BJ (cell line): ENCODE results near the gene MRPL48. TPM values are rescaled to one million over a fixed set of nuclear protein-coding genes. Genes with fewer than 3 reads are reported as not detected.
A peak's percentile ranks its signal among the peaks of the same experiment; 100 is the strongest.

ENCODE experiments used
- CTCF ChIA-PET: fragments of 350-600 bp; formaldehyde crosslinking; extraction: SDS; loops from one replicate; lab custom pipeline; 2021; ENCODE audit warnings: antibody characterized with exemption, inconsistent platforms; lab: Yijun Ruan, JAX
- POLR2A ChIA-PET: fragments of 300-600 bp; sonication (Branson Sonifier 250); formaldehyde crosslinking; extraction: SDS; loops from one replicate; lab custom pipeline; 2021; ENCODE audit warnings: antibody characterized with exemption; lab: Charles Lee
- DNase-seq: peaks from one replicate; pipeline ENCODE4 v3.0.0-alpha.2; 2011; ENCODE audit warnings: low read depth
- H3K27me3 ChIP-seq: 2 replicates; pipeline ENCODE4 v1.6.0; 2011; ENCODE audit warnings: low read length; ENCODE audit not compliant: control insufficient read depth, insufficient read depth
- H3K36me3 ChIP-seq: 2 replicates; pipeline ENCODE4 v1.5.1; 2011; ENCODE audit warnings: low read length; ENCODE audit not compliant: control insufficient read depth, insufficient read depth
- H3K4me3 ChIP-seq: 2 replicates; pipeline ENCODE4 v1.5.1; 2011; ENCODE audit warnings: low read depth, mild to moderate bottlenecking, control low read depth, low read length
- polyA plus RNA-seq: library from polyadenylated mRNA; depleted of rRNA; stranded (reverse); fragments of >200 nt; gene quantifications from 2 replicates; pipeline ENCODE4 v1.2.3, GENCODE V29; 2011
- TF ChIP-seq, protein P1 (sequence below): IDR thresholded peaks from 2 replicates; pipeline ENCODE4 v1.5.1; 2011; ENCODE audit warnings: low read depth, mild to moderate bottlenecking, control low read depth, inconsistent platforms, low read length, moderate library complexity; ENCODE audit not compliant: insufficient read depth

MRPL48 gene
- polyA plus RNA-seq, 1 experiment: 52.3 TPM

DNA sequence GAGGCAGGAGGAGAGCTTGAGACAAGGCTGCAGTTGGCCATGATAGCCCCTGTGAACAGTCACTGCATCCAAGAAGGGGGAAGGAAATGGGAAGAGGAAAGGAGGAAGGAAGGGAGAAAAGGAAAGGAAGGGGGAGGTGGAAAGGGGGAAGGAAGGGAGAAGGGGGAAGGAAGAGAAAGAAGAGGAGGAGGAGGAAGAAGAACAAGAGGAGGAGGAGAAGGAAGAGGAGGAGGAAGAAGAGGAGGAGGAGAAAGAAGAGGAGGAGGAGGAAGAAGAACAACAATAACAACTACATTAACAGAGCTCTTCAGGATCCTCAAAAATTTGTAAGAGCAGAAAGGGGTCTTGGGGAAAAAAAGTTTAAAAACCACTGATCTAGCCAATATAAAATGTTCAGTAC, 32.0 kb upstream of the MRPL48 start:
- H3K27me3 ChIP-seq: no peaks in the 10 kb centered on the region
- H3K4me3 ChIP-seq: no peak overlapping the region
- ChIA-PET CTCF (interaction anchor here (0.7 kb wide), 1 partner anchor 317 kb away, joined by 3 read pairs; no protein-coding TSS in a partner anchor), POLR2A (no interaction called here)
- DNase-seq: no peak
- TF ChIP-seq, protein P1, sequence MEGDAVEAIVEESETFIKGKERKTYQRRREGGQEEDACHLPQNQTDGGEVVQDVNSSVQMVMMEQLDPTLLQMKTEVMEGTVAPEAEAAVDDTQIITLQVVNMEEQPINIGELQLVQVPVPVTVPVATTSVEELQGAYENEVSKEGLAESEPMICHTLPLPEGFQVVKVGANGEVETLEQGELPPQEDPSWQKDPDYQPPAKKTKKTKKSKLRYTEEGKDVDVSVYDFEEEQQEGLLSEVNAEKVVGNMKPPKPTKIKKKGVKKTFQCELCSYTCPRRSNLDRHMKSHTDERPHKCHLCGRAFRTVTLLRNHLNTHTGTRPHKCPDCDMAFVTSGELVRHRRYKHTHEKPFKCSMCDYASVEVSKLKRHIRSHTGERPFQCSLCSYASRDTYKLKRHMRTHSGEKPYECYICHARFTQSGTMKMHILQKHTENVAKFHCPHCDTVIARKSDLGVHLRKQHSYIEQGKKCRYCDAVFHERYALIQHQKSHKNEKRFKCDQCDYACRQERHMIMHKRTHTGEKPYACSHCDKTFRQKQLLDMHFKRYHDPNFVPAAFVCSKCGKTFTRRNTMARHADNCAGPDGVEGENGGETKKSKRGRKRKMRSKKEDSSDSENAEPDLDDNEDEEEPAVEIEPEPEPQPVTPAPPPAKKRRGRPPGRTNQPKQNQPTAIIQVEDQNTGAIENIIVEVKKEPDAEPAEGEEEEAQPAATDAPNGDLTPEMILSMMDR: no peak
- peaks cover 2% of the 10 kb centered on the region for H3K36me3 ChIP-seq

DNA sequence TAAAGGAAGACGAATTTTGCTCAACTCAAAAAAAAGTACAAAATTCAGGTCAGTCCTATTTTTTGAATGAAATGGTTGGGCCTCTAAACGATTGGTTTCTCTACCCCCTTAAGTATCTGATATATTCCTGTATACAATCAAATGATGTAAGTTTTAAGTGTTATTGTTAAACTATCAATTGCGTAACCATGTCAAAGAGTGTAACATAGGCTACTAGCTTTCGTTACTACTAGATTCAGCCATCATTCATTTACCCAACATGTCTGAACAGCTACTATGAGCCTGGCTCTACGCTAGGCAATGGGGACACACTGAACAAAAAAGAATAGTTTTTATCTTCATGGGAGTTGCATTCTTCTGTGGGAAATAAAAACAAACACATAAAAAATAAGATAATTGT, 30.1 kb upstream of the MRPL48 start:
- peaks cover 2% of the 10 kb centered on the region for H3K36me3 ChIP-seq
- H3K27me3 ChIP-seq: no peaks in the 10 kb centered on the region
- TF ChIP-seq, protein P1: no peak
- DNase-seq: no peak
- H3K4me3 ChIP-seq: no peak overlapping the region
- ChIA-PET CTCF (interaction anchor here (1.0 kb wide), 1 partner anchor 22 kb away, joined by 3 read pairs; no protein-coding TSS in a partner anchor), POLR2A (interaction anchor here (0.7 kb wide), 1 partner anchor 1127 kb away, joined by 3 read pairs; no protein-coding TSS in a partner anchor)

DNA sequence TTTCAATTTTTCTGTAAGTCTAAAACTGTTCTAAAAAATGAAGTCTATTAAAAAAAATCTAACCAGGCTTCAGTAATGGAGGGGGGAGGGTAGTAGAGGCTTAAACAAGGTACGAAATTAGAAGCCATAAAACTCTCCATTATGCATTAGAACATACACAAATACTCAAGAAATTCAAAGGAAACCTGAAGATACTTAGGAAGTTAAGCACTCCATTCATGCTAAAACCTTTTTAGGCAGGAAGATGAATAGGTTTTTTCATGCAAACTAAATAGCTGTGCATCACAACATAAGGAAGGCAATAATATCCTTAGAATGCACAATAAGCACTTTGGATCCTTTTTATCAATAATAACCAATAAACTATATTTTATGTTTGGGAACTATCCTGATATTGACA, 29.2 kb upstream of the MRPL48 start:
- no peak for DNase-seq
- peak overlapping the region; percentile 92 for H3K4me3 ChIP-seq
- TF ChIP-seq, protein P1: no peak
- POLR2A ChIA-PET: no interaction called here
- CTCF ChIA-PET: interaction anchor here (1.0 kb wide), 1 partner anchor 21 kb away, joined by 3 read pairs; no protein-coding TSS in a partner anchor
- H3K27me3 ChIP-seq: no peaks in the 10 kb centered on the region
- H3K36me3 ChIP-seq: no peaks in the 10 kb centered on the region

DNA sequence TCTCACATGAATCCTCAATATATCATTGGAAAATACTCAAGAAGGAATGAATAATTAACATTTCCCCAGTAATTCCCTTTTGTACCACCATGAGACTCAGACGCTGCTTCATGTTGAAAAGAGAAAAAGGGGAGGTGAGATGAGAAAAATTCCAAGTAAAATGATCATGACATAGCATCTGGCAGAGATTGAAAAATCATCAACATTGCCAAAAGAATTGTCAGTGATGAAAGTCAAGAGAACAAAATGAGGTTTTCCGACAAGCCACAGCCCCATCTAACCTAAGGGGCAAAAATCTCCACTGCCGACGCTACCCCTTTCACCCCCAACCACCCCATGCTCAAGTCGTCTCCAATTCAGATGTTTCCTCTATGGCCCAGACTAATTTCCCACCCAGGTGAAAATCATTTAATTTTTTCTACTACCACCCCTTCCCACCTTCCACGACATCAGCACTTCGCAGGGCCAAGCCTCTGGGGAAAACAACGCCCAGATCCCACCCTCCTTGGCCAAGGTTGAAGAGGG, 28.0 kb upstream of the MRPL48 start:
- TF ChIP-seq, protein P1: peak; percentile 26; the same call in 1 of the 2 replicates
- CTCF ChIA-PET: no interaction called here
- H3K36me3 ChIP-seq: no peaks in the 10 kb centered on the region
- POLR2A ChIA-PET: interaction anchor here (1.8 kb wide), 1 partner anchor 20 kb away, joined by 11 read pairs; no protein-coding TSS in a partner anchor
- no peaks in the 10 kb centered on the region for H3K27me3 ChIP-seq
- peak overlapping the region; percentile 92 for H3K4me3 ChIP-seq
- DNase-seq: no peak

DNA sequence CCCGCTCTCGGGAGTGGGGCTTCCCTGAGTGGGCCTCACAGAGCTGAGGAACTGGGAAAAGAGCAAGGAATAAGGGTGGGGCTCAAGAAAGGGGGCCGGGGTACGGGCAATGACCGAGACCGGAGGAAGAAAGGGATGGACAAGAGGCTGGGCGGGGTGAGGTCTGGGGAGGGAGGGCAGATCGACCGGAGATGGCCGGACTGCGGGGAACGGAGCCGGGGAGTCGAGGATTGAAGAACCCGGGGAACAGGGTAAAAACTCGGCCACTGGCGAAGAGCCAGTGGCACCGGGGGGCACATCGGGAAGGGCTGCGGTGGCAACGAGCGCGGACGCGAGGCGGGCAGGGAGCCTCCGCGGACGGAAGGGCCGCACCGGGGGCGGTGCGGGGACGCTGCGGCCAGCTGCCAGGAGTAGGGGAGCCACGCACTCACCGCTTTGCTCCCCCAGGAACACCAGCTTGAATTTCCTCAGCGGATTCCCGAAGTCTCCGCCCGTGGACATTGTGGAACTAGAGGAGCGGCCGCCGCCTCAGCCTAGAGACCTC, 27.5 kb upstream of the MRPL48 start:
- ChIA-PET CTCF (interaction anchor here (2.0 kb wide), 1 partner anchor 18 kb away, joined by 10 read pairs; no protein-coding TSS in a partner anchor), POLR2A (interaction anchor here (1.0 to 1.8 kb wide), 2 partner anchors 19 to 453 kb away, joined by 3 to 11 read pairs; no protein-coding TSS in a partner anchor)
- Histone ChIP-seq H3K27me3 (no peaks in the 10 kb centered on the region), H3K4me3 (peak overlapping the region; percentile 92), H3K36me3 (no peaks in the 10 kb centered on the region)
- no peak for DNase-seq
- TF ChIP-seq, protein P1: no peak
